Caco-2 (cell line): ENCODE results near the gene PCGF3. TPM values are rescaled to one million over a fixed set of nuclear protein-coding genes. Genes with fewer than 3 reads are reported as not detected.

Experiments
- BruUV-seq: library from RNA; stranded (reverse); fragments of 400-500 nt; replicated peaks from 2 replicates; lab custom pipeline; 2021; lab: Mats Ljungman, UMichigan
- CTCF ChIA-PET: fragments of 300-600 bp; sonication (Branson Sonifier 250); formaldehyde crosslinking; loops from one replicate; lab custom pipeline; 2022; ENCODE audit warnings: antibody characterized with exemption; lab: Charles Lee
- POLR2A ChIA-PET: fragments of 300-600 bp; sonication (Branson Sonifier 250); formaldehyde crosslinking; loops from one replicate; lab custom pipeline; 2022; ENCODE audit warnings: antibody characterized with exemption; lab: Charles Lee
- DNase-seq, 2 experiments: peaks; one replicate each; pipeline versions ENCODE4 v3.0.0 to v3.0.0-alpha.2; 2020 to 2022
- H3K27me3 ChIP-seq: replicated peaks from 2 replicates; pipeline ENCODE4 v1.6.0; 2011; ENCODE audit warnings: low read length; ENCODE audit not compliant: control insufficient read depth, insufficient read depth
- H3K36me3 ChIP-seq: 2 replicates; pipeline ENCODE4 v1.5.1; 2011; ENCODE audit warnings: low read length; ENCODE audit not compliant: control insufficient read depth, insufficient read depth
- H3K4me1 ChIP-seq: fragments of 250-450 bp; sonication (Bioruptor Pico); 2 replicates; pipeline ENCODE4 v1.5.1; 2020; ENCODE audit warnings: mild to moderate bottlenecking
- H3K4me3 ChIP-seq: 2 replicates; pipeline ENCODE4 v1.5.1; 2011; ENCODE audit warnings: low read depth, mild to moderate bottlenecking, control low read depth, low read length
- H3K9me3 ChIP-seq: fragments of 250-450 bp; sonication (Bioruptor Pico); 2 replicates; pipeline ENCODE4 v1.5.1; 2020; ENCODE audit warnings: mild to moderate bottlenecking, moderate library complexity
- H3K27ac Mint-ChIP-seq: one replicate; pipeline ENCODE4 v1.8.0; 2022; ENCODE audit warnings: mixed read lengths; ENCODE audit not compliant: unreplicated experiment
- H3K27me3 Mint-ChIP-seq: one replicate; pipeline ENCODE4 v1.8.0; 2022; ENCODE audit warnings: mixed read lengths; ENCODE audit not compliant: insufficient read depth, unreplicated experiment
- H3K36me3 Mint-ChIP-seq: one replicate; pipeline ENCODE4 v1.8.0; 2022; ENCODE audit warnings: mild to moderate bottlenecking, mixed read lengths; ENCODE audit not compliant: insufficient read depth, unreplicated experiment
- H3K4me1 Mint-ChIP-seq: one replicate; pipeline ENCODE4 v1.8.0; 2022; ENCODE audit warnings: low read depth, mixed read lengths; ENCODE audit not compliant: unreplicated experiment
- H3K4me3 Mint-ChIP-seq: one replicate; pipeline ENCODE4 v1.8.0; 2022; ENCODE audit warnings: mild to moderate bottlenecking, moderate library complexity, mixed read lengths; ENCODE audit not compliant: unreplicated experiment
- H3K9me3 Mint-ChIP-seq: one replicate; pipeline ENCODE4 v1.8.0; 2022; ENCODE audit warnings: mixed read lengths; ENCODE audit not compliant: unreplicated experiment
- CTCF ChIP-seq, 2 experiments: fragments of 200-600 bp in 1 of 2; IDR thresholded peaks; 1 replicate in 1 of 2; 2 replicates in 1 of 2; pipeline versions ENCODE4 v1.5.1 to v1.8.0; 2011 to 2022; ENCODE audit warnings: antibody characterized with exemption in 1 of 2, control low read depth in 1 of 2, inconsistent platforms in 1 of 2, low read depth in 1 of 2, low read length in 1 of 2, mild to moderate bottlenecking in 1 of 2, moderate library complexity in 1 of 2; ENCODE audit not compliant: insufficient read depth in 1 of 2, severe bottlenecking in 1 of 2, unreplicated experiment in 1 of 2
- intact Hi-C: fragments of 100-400 bp; cut with micrococcal nuclease; formaldehyde crosslinking; loops from one replicate; pipeline ENCODE4 v1.10.0; 2022; ENCODE audit not compliant: unreplicated experiment
- total RNA-seq: library from RNA; stranded (reverse); gene quantifications from 2 replicates; pipeline ENCODE4 v1.2.3, GENCODE V29; 2022

The PCGF3 gene
- total RNA-seq, 1 experiment from 2014 or later = 38.0 TPM

- DNase-seq = no peak
- H3K36me3 ChIP-seq = no peaks in the 10 kb centered on the region
- no peaks in the 10 kb centered on the region for H3K9me3 ChIP-seq
- no peak overlapping the region for H3K4me3 ChIP-seq
- Mint-ChIP-seq H3K4me1 (peaks cover 6% of the 10 kb centered on the region), H3K4me3 (no peak overlapping the region), H3K27ac (peak overlapping the region; percentile 33), H3K36me3 (peaks cover 10% of the 10 kb centered on the region), H3K9me3 (no peaks in the 10 kb centered on the region), H3K27me3 (no peaks in the 10 kb centered on the region)
- peaks cover 16% of the 10 kb centered on the region for H3K4me1 ChIP-seq
- no peak for TF ChIP-seq CTCF (IDR thresholded peaks at IDR 0.05; ENCODE audit: insufficient read depth in 1 of 2, low read depth in 1 of 2, low read length in 1 of 2, severe bottlenecking in 1 of 2, unreplicated experiment in 1 of 2)
- CTCF ChIA-PET = interaction anchor here (0.7 kb wide), 1 partner anchor 14 kb away, joined by 3 read pairs; the partner anchor contains the start of genes ATP5ME and MYL5
- POLR2A ChIA-PET = no interaction called here
- H3K27me3 ChIP-seq = no peaks in the 10 kb centered on the region
- intact Hi-C loops = no loop called here
- BruUV-seq = no TSS peak
Measured at GRCh38 chr4:687971-688853, 17.4 kb upstream of the PCGF3 start.

- ChIA-PET POLR2A (no interaction called here), CTCF (no interaction called here)
- Histone ChIP-seq H3K27me3 (no peaks in the 10 kb centered on the region), H3K4me1 (peaks cover 16% of the 10 kb centered on the region), H3K9me3 (no peaks in the 10 kb centered on the region), H3K4me3 (no peak within 1 kb of the TSS), H3K36me3 (no peaks in the 10 kb centered on the region)
- no peaks in the 10 kb centered on the region for H3K27me3 Mint-ChIP-seq
- BruUV-seq = no TSS peak
- H3K4me3 Mint-ChIP-seq = no peak within 1 kb of the TSS
- peaks cover 10% of the 10 kb centered on the region for H3K36me3 Mint-ChIP-seq
- H3K4me1 Mint-ChIP-seq = peaks cover 6% of the 10 kb centered on the region
- TF ChIP-seq CTCF (IDR thresholded peaks at IDR 0.05; ENCODE audit: insufficient read depth in 1 of 2, low read depth in 1 of 2, low read length in 1 of 2, severe bottlenecking in 1 of 2, unreplicated experiment in 1 of 2) = no peak
- no peak within 1 kb of the TSS for H3K27ac Mint-ChIP-seq
- intact Hi-C loops = no loop called here
- H3K9me3 Mint-ChIP-seq = peaks cover under 1% of the 10 kb centered on the region
- DNase-seq = no peak
Measured at GRCh38 chr4:688854-689681, 16.6 kb upstream of the PCGF3 start, which contains the start of gene SLC49A3. Gene SLC49A3 (minus strand): TSS chr4:689151. CDS start chr4:689127, 24 bp downstream.

- Mint-ChIP-seq H3K9me3 (peaks cover 7% of the 10 kb centered on the region), H3K27ac (no peak overlapping the region), H3K4me1 (peaks cover 6% of the 10 kb centered on the region), H3K36me3 (peaks cover 10% of the 10 kb centered on the region), H3K4me3 (no peak overlapping the region), H3K27me3 (no peaks in the 10 kb centered on the region)
- Histone ChIP-seq H3K36me3 (no peaks in the 10 kb centered on the region), H3K9me3 (no peaks in the 10 kb centered on the region), H3K4me3 (no peak overlapping the region), H3K27me3 (no peaks in the 10 kb centered on the region), H3K4me1 (peaks cover 16% of the 10 kb centered on the region)
- no peak for DNase-seq
- CTCF ChIA-PET = no interaction called here
- intact Hi-C loops = no loop called here
- no peak for TF ChIP-seq CTCF (IDR thresholded peaks at IDR 0.05; ENCODE audit: insufficient read depth in 1 of 2, low read depth in 1 of 2, low read length in 1 of 2, severe bottlenecking in 1 of 2, unreplicated experiment in 1 of 2)
- POLR2A ChIA-PET = no interaction called here
- BruUV-seq = no TSS peak
Measured at GRCh38 chr4:689723-690122, 15.9 kb upstream of the PCGF3 start.
